Measurements from ENCODE around the gene LRRC66.

Gene LRRC66

DNA sequence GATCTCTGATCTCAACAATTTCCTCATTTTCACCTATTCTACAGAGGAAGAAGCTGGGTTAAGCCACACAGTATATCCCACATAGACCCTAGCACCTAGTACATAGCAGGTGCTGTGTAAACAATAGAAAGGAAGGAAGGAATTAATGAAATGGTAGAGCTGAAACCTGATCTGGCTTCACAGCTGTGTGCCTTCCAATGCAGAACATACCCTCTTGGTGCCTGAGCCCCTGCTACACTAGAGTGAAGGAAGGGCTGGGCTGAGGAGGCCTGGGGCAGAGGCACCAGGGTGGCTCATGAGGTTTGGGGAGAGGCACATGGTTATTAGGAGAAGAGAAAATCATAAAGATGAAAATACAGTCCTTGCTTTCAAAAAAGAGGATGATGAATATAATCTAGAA lies 21.3 kb downstream of the LRRC66 start:
- TF ChIP-seq CREB1 (IDR thresholded peaks at IDR 0.05; ENCODE audit: low read depth) (no peak), TCF12 (IDR thresholded peaks at IDR 0.05; ENCODE audit: low read depth) (no peak), NFIC (IDR thresholded peaks at IDR 0.05) (no peak), TAF1 (IDR thresholded peaks at IDR 0.05; ENCODE audit: low read depth) (no peak), FOXM1 (IDR thresholded peaks at IDR 0.05; ENCODE audit: borderline replicate concordance, low read depth) (no peak), CEBPB (IDR thresholded peaks at IDR 0.05) (no peak), EGR1 (IDR thresholded peaks at IDR 0.05) (no peak), RAD21 (IDR thresholded peaks at IDR 0.05; ENCODE audit: low read depth) (no peak)
- TF ChIP-seq, protein P1, sequence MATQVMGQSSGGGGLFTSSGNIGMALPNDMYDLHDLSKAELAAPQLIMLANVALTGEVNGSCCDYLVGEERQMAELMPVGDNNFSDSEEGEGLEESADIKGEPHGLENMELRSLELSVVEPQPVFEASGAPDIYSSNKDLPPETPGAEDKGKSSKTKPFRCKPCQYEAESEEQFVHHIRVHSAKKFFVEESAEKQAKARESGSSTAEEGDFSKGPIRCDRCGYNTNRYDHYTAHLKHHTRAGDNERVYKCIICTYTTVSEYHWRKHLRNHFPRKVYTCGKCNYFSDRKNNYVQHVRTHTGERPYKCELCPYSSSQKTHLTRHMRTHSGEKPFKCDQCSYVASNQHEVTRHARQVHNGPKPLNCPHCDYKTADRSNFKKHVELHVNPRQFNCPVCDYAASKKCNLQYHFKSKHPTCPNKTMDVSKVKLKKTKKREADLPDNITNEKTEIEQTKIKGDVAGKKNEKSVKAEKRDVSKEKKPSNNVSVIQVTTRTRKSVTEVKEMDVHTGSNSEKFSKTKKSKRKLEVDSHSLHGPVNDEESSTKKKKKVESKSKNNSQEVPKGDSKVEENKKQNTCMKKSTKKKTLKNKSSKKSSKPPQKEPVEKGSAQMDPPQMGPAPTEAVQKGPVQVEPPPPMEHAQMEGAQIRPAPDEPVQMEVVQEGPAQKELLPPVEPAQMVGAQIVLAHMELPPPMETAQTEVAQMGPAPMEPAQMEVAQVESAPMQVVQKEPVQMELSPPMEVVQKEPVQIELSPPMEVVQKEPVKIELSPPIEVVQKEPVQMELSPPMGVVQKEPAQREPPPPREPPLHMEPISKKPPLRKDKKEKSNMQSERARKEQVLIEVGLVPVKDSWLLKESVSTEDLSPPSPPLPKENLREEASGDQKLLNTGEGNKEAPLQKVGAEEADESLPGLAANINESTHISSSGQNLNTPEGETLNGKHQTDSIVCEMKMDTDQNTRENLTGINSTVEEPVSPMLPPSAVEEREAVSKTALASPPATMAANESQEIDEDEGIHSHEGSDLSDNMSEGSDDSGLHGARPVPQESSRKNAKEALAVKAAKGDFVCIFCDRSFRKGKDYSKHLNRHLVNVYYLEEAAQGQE (IDR thresholded peaks at IDR 0.05; ENCODE audit: low read depth) = no peak

DNA sequence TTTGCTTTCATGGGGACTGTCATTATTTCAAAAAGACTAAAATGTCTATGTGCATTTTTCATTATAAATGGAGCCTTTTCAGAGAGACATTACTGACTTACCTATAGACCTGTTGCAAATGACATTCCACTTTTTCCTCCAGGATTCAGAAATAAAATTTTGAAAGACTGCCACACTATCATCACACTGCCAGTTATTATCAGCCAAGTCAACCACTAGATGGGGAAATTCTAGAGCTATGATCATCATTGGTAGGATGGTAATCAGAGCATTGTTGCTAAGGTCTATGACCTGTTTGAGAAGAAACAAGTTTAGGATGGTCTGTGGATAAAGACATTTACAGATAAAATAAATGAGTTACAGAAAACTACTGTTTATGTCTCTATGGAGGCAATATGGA lies 22.5 kb downstream of the LRRC66 start:
- TF ChIP-seq YY1 (IDR thresholded peaks at IDR 0.05; ENCODE audit: low read depth) (no peak), TAF1 (IDR thresholded peaks at IDR 0.05; ENCODE audit: low read depth) (no peak), ZBTB7A (IDR thresholded peaks at IDR 0.05; ENCODE audit: low read depth) (no peak), FOXM1 (IDR thresholded peaks at IDR 0.05; ENCODE audit: borderline replicate concordance, low read depth) (no peak), TEAD4 (IDR thresholded peaks at IDR 0.05) (no peak), EP300 (IDR thresholded peaks at IDR 0.05; ENCODE audit: borderline replicate concordance) (no peak), RAD21 (IDR thresholded peaks at IDR 0.05; ENCODE audit: low read depth) (no peak), TCF12 (IDR thresholded peaks at IDR 0.05; ENCODE audit: low read depth) (no peak), CREB1 (IDR thresholded peaks at IDR 0.05; ENCODE audit: low read depth) (no peak), NFIC (IDR thresholded peaks at IDR 0.05) (no peak), EGR1 (IDR thresholded peaks at IDR 0.05) (no peak)
- TF ChIP-seq, protein P2, sequence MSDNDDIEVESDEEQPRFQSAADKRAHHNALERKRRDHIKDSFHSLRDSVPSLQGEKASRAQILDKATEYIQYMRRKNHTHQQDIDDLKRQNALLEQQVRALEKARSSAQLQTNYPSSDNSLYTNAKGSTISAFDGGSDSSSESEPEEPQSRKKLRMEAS (IDR thresholded peaks at IDR 0.05) = no peak
- TF ChIP-seq, protein P1 (IDR thresholded peaks at IDR 0.05; ENCODE audit: low read depth) = no peak
- TF ChIP-seq, protein P3, sequence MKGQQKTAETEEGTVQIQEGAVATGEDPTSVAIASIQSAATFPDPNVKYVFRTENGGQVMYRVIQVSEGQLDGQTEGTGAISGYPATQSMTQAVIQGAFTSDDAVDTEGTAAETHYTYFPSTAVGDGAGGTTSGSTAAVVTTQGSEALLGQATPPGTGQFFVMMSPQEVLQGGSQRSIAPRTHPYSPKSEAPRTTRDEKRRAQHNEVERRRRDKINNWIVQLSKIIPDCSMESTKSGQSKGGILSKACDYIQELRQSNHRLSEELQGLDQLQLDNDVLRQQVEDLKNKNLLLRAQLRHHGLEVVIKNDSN (IDR thresholded peaks at IDR 0.05) = no peak

DNA sequence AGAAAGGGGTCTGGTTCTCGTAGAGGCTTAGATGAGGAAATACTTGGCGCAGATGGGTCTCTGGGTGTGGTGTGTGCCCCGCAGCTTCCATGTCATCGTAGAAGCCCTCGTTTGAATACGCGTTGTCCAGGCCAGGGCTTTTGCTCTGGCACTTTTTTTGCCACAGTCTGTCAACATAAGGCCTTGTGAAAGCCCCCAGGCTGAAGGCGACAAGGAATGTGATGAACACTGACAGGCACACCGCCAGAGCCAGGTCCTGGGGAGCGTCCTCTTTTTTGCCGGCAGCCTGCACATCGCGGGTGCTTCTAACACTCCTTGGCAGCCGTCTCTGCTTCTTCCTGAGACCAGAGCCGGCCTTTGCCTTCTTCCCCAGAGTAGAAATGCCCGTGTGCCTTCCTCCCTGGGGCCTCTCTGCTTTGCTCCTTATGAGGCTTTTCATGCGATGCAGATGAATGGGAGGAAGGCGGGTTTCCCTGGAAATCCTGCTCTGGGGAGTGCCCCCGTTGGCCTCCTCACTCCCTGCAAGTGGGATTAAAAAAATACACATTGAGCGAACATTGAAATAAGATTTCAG lies 24.4 kb downstream of the LRRC66 start:
- TF ChIP-seq CEBPB (IDR thresholded peaks at IDR 0.05) (no peak), ZBTB7A (IDR thresholded peaks at IDR 0.05; ENCODE audit: low read depth) (no peak), EGR1 (IDR thresholded peaks at IDR 0.05) (no peak), FOXM1 (IDR thresholded peaks at IDR 0.05; ENCODE audit: borderline replicate concordance, low read depth) (no peak), TCF12 (IDR thresholded peaks at IDR 0.05; ENCODE audit: low read depth) (no peak), YY1 (IDR thresholded peaks at IDR 0.05; ENCODE audit: low read depth) (no peak)
- TF ChIP-seq, protein P1 (IDR thresholded peaks at IDR 0.05; ENCODE audit: low read depth) = no peak
- TF ChIP-seq, protein P2 (IDR thresholded peaks at IDR 0.05) = no peak

DNA sequence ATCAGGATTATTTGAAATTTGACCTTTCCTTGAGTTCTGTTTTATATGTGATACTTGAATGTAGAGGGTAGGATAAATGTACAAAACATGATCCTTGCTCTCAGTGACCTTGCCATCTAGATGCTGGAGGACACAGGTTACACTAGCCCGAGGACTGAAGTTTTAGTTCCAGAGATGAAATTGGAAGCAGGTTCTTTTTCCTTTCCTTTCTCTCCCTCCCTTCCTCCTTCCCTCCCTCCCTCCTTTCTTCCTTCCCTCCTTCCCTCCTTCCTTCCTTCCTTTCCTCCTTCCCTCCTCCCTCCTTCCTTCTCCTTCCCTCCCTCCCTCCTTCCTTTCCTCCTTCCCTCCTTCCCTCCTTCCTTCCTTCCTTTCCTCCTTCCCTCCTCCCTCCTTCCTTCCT lies 54.3 kb downstream of the LRRC66 start:
- TF ChIP-seq CREB1 (IDR thresholded peaks at IDR 0.05; ENCODE audit: low read depth) = no peak
- TF ChIP-seq TAF1 (IDR thresholded peaks at IDR 0.05; ENCODE audit: low read depth) = no peak
- TF ChIP-seq TEAD4 (IDR thresholded peaks at IDR 0.05) = no peak
- no peak for TF ChIP-seq ZBTB7A (IDR thresholded peaks at IDR 0.05; ENCODE audit: low read depth)
- no peak for TF ChIP-seq CEBPB (IDR thresholded peaks at IDR 0.05)
- no peak for TF ChIP-seq NFIC (IDR thresholded peaks at IDR 0.05)
- TF ChIP-seq, protein P3 (IDR thresholded peaks at IDR 0.05) = no peak
- TF ChIP-seq RAD21 (IDR thresholded peaks at IDR 0.05; ENCODE audit: low read depth) = no peak
- TF ChIP-seq EP300 (IDR thresholded peaks at IDR 0.05; ENCODE audit: borderline replicate concordance) = no peak
- TF ChIP-seq, protein P2 (IDR thresholded peaks at IDR 0.05) = no peak
- no peak for TF ChIP-seq YY1 (IDR thresholded peaks at IDR 0.05; ENCODE audit: low read depth)
- TF ChIP-seq FOXM1 (IDR thresholded peaks at IDR 0.05; ENCODE audit: borderline replicate concordance, low read depth) = no peak
